Fibroblast of pulmonary artery (primary cell): ENCODE data around the gene PHF21A.

Source experiments
- DNase-seq: peaks from one replicate; pipeline ENCODE4 v3.0.0-alpha.2; 2010; ENCODE audit warnings: low read depth
- H3K4me3 ChIP-seq: replicated peaks from 2 replicates; pipeline ENCODE4 v1.5.1; 2011; ENCODE audit warnings: low read depth, mild to moderate bottlenecking, control low read depth, low read length, moderate library complexity
- CTCF ChIP-seq: IDR thresholded peaks from 2 replicates; pipeline ENCODE4 v1.5.1; 2011; ENCODE audit warnings: mild to moderate bottlenecking, control low read depth, low read length, inconsistent platforms; ENCODE audit errors: missing control alignments

The PHF21A gene

GRCh38 chr11:45961751-45962240 is 159.5 kb downstream of the PHF21A start:
- DNase-seq = no peak
- H3K4me3 ChIP-seq = no peak overlapping the region
- TF ChIP-seq CTCF = no peak

DNA sequence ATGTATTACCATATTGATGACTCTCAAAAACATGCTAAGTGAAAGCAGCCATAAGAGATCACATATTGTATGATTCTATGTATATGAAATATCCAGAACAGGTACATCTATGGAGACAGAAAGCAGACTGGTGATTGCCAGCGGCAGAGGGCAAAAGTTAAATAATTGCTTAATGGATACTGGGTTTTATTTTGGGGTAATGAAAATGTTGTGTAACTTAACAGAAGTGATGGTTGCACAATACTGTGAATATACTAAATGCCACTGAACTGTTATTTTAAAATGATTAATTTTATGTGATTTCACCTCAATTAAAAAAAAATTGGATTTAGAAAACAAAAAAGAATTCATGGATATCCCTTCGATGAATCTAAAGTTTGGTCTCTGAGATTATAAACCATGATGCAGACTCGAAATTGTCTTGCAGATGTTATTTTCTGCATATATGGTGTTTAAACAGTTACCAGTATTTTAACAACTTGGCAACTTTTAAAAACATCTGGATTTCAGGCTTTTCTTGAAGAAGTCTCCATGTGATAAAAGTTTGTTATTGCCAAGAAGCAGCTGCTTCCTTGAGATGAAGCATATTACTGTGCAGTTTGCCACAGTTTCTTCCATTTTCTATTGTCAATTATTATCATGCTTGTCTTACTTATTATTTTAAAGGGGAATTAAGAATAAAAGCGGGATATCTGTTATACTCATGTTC is 160.7 kb downstream of the PHF21A start:
- TF ChIP-seq CTCF = no peak
- no peak for DNase-seq
- no peak overlapping the region for H3K4me3 ChIP-seq

GRCh38 chr11:45959851-45960250 is 161.4 kb downstream of the PHF21A start:
- H3K4me3 ChIP-seq = no peak overlapping the region
- peak; percentile 21 for DNase-seq
- TF ChIP-seq CTCF = no peak

DNA sequence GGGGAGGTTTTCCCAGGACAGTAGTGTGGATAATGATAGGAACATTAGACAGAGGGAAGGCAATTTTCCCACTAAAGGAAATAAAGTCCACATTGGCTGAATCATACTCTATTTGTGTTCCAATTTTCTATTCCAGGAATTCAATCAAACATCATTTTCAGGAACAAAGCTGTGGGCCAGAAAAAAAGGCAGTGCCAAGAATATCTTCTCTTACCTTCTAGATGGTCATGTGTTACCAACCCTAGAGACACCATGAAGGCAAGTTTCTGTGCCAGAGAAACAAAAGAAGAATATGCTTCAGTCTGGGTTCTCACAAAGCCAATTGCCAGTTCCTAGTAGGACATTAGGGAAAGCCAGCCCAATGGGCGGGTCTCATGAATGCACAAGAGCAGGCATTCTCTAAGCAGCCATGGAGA is 171.3 kb downstream of the PHF21A start:
- no peak for TF ChIP-seq CTCF
- no peak for DNase-seq

DNA sequence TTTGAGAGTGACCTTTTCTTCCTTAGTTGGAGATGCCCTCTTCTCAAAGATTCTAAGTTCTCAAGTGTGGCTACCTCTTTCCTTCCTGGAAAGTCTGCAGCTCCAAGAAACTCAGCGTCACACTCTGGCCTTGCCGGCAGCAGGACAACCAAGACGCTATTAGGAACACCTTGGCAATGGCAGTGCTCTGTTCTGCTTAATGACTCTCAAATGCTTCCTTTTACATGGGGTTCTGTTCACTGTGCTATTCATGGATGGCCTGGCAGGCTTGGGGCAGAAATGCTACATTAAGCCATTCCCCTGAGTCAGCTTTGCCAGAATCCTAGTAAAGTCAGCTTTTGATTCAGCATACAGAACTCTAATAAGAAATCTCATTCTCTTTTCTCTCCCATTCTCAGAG is 172.9 kb downstream of the PHF21A start:
- no peak for DNase-seq
- H3K4me3 ChIP-seq = no peak overlapping the region
- TF ChIP-seq CTCF = no peak

More for the DNA sequence above, 171.3 kb downstream of the PHF21A start:
- no peak overlapping the region for H3K4me3 ChIP-seq

DNA sequence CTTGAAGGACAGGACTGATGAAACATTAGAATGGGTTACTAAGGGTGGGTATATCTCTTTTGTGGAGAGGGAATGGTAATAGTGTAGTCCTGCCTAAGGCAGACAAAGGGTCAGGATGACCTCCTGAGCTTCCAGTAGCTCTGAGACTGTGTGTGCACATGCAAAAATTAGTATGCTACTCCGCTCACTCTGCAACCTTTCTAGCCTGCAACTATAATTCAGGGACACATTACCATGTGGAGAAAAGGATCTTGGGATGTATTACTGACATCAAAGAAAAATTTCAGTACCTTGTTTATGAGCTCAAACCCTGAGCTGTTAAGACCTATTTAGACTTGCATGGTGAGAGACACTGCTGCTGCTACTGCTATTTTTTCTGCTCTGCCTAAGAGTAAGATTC is 173.4 kb downstream of the PHF21A start:
- no peak for DNase-seq
- TF ChIP-seq CTCF = no peak
- H3K4me3 ChIP-seq = no peak overlapping the region
